Adrenal gland (tissue), 5 donors: ENCODE results near the gene TNIK.

ENCODE experiments used
- POLR2A ChIP-seq, 2 donors: fragments of 450-650 bp; IDR thresholded peaks; one replicate each; pipeline ENCODE4 v1.6.1; 2017; ENCODE audit warnings: antibody characterized with exemption in 2 of 2, mild to moderate bottlenecking in 2 of 2, moderate library complexity in 1 of 2
- TF ChIP-seq, protein P1 (sequence below), 6 experiments: fragments of 450-650 bp in 4 of 6; fragments of 200-600 bp in 2 of 6; sonication (generic) in 1 of 6; IDR thresholded peaks; 1 replicate in 5 of 6; 2 replicates in 1 of 6; pipeline versions ENCODE4 v1.5.1 to v1.8.0; 2016 to 2021; ENCODE audit warnings: antibody characterized with exemption in 6 of 6, mild to moderate bottlenecking in 2 of 6, moderate library complexity in 1 of 6
- donor health status: DM: no; HTN: no; CAD: no.

DNA sequence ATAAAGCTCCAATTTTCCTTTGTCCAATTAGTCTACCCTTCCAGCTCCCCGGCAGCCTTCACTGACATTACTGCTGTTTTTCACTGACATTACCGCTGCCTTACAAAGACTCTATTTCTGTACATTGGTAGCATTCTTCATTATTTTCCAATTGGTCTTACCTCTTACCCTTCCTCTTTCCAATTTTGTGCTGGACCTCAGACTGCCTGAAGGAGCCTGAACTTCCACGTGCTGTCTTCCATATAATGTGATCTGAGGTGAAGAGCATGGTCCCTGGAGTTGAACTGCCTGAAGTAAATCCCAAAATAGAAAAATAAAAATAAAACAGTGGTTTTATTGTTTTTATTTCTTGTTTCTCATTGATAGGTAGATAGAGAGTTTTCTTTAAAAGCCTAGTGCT lies 9.2 kb upstream of the TNIK start:
- no peak for TF ChIP-seq POLR2A (IDR thresholded peaks at IDR 0.05)
- TF ChIP-seq, protein P1, sequence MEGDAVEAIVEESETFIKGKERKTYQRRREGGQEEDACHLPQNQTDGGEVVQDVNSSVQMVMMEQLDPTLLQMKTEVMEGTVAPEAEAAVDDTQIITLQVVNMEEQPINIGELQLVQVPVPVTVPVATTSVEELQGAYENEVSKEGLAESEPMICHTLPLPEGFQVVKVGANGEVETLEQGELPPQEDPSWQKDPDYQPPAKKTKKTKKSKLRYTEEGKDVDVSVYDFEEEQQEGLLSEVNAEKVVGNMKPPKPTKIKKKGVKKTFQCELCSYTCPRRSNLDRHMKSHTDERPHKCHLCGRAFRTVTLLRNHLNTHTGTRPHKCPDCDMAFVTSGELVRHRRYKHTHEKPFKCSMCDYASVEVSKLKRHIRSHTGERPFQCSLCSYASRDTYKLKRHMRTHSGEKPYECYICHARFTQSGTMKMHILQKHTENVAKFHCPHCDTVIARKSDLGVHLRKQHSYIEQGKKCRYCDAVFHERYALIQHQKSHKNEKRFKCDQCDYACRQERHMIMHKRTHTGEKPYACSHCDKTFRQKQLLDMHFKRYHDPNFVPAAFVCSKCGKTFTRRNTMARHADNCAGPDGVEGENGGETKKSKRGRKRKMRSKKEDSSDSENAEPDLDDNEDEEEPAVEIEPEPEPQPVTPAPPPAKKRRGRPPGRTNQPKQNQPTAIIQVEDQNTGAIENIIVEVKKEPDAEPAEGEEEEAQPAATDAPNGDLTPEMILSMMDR (IDR thresholded peaks at IDR 0.05) = no peak
